CD8-positive, alpha-beta memory T cell (primary cell): Measurements from ENCODE around the gene COA6. TPM values are rescaled to one million over a fixed set of nuclear protein-coding genes. Genes with fewer than 3 reads are reported as not detected.

Experiments
- CTCF ChIA-PET: fragments of 350-600 bp; sonication (Branson Sonifier 250); formaldehyde crosslinking; loops from one replicate; lab custom pipeline; 2021; ENCODE audit warnings: antibody characterized with exemption; lab: Charles Lee
- POLR2A ChIA-PET: fragments of 350-600 bp; sonication (Branson Sonifier 250); formaldehyde crosslinking; loops from one replicate; lab custom pipeline; 2021; ENCODE audit warnings: antibody characterized with exemption; lab: Charles Lee
- DNase-seq, 5 donors: peaks; one replicate each; pipeline versions ENCODE4 v3.0.0 to v3.0.0-alpha.2; 2020 to 2022; ENCODE audit warnings: mixed read lengths in 1 of 5
- H3K27ac ChIP-seq: one replicate; pipeline ENCODE4 v1.7.0; 2013; ENCODE audit warnings: low read depth, mild to moderate bottlenecking, low read length, moderate library complexity
- H3K27me3 ChIP-seq: 2 replicates; pipeline ENCODE4 v1.7.0; 2013; ENCODE audit warnings: low read length, mild to moderate bottlenecking; ENCODE audit not compliant: insufficient read depth, poor library complexity, severe bottlenecking
- H3K36me3 ChIP-seq: 2 replicates; pipeline ENCODE4 v1.7.0; 2013; ENCODE audit warnings: mild to moderate bottlenecking, low read length, moderate library complexity; ENCODE audit not compliant: insufficient read depth
- H3K4me1 ChIP-seq: 2 replicates; pipeline ENCODE4 v1.7.0; 2013; ENCODE audit warnings: mild to moderate bottlenecking, low read length, moderate library complexity; ENCODE audit not compliant: insufficient read depth
- H3K4me3 ChIP-seq: 2 replicates; pipeline ENCODE4 v1.7.0; 2013; ENCODE audit warnings: mild to moderate bottlenecking, low read length
- H3K9me3 ChIP-seq: 2 replicates; pipeline ENCODE4 v1.7.0; 2013; ENCODE audit warnings: mild to moderate bottlenecking, low read length
- H3K27ac Mint-ChIP-seq, 8 donors: one replicate each; pipeline ENCODE4 v1.8.0; 2020 to 2021; ENCODE audit warnings: mixed read lengths in 8 of 8, mild to moderate bottlenecking in 6 of 8, inconsistent platforms in 3 of 8, moderate library complexity in 3 of 8
- H3K27me3 Mint-ChIP-seq, 2 donors: one replicate each; pipeline ENCODE4 v1.8.0; 2020 to 2021; ENCODE audit warnings: mixed read lengths in 2 of 2, mild to moderate bottlenecking in 1 of 2, moderate library complexity in 1 of 2
- H3K36me3 Mint-ChIP-seq, 3 donors: one replicate each; pipeline ENCODE4 v1.8.0; 2020 to 2021; ENCODE audit warnings: mixed read lengths in 3 of 3, inconsistent platforms in 1 of 3, mild to moderate bottlenecking in 1 of 3
- H3K4me1 Mint-ChIP-seq, 3 donors: one replicate each; pipeline ENCODE4 v1.8.0; 2020 to 2021; ENCODE audit warnings: mixed read lengths in 3 of 3, inconsistent platforms in 1 of 3, mild to moderate bottlenecking in 1 of 3
- H3K4me3 Mint-ChIP-seq, 7 donors: one replicate each; pipeline ENCODE4 v1.8.0; 2020 to 2021; ENCODE audit warnings: mixed read lengths in 7 of 7, mild to moderate bottlenecking in 6 of 7, moderate library complexity in 4 of 7, inconsistent platforms in 2 of 7
- H3K9me3 Mint-ChIP-seq, 5 donors: one replicate each; pipeline ENCODE4 v1.8.0; 2020 to 2022; ENCODE audit warnings: mixed read lengths in 5 of 5, mild to moderate bottlenecking in 3 of 5, moderate library complexity in 2 of 5, inconsistent platforms in 1 of 5
- polyA plus RNA-seq: library from polyadenylated mRNA; unstranded; fragments of 300-500 nt; fragmentation: Illumina TruSeq; gene quantifications from one replicate; pipeline ENCODE4 v1.2.3, GENCODE V29; 2021
- total RNA-seq, 2 experiments: library from RNA; stranded (reverse); gene quantifications; one replicate each; pipeline ENCODE4 v1.2.3, GENCODE V29; 2021

Gene COA6
- total and polyA plus RNA-seq, 3 experiments from 2014 or later, result 40.1 to 51.9 (median 49.1) TPM

DNA sequence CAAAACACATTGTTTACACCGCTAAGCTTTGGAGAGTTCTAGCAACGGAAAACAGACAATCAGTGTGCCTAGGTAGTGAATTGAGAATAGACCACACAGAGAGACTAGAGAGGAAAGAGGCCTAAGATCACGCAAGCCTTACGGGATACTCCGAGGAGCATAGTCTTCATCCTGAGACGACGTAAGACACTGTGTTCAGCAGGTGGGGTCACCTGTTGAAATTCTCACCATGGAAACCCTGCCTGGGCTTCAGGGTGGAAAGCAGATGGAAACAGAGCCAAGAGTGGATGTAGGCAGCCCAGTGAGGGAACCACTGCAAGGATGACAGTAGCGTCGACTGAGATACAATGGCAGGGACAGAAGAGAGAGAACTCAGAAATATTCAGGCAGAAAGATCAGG, 40.2 kb downstream of the COA6 start:
- POLR2A ChIA-PET, result no interaction called here
- no peaks in the 10 kb centered on the region for H3K27me3 Mint-ChIP-seq
- peaks cover under 1% of the 10 kb centered on the region for H3K4me1 ChIP-seq
- no peak for DNase-seq
- H3K9me3 ChIP-seq, result no peaks in the 10 kb centered on the region
- H3K9me3 Mint-ChIP-seq, result no peaks in the 10 kb centered on the region
- H3K4me1 Mint-ChIP-seq, result peaks cover 0 to 4% (median 4%) of the 10 kb centered on the region in 3 donors
- CTCF ChIA-PET, result no interaction called here
- H3K27ac Mint-ChIP-seq, result peak overlapping the region in 2 of 8 donors; percentile 7 to 14
- H3K4me3 ChIP-seq, result no peak overlapping the region
- H3K27me3 ChIP-seq, result no peaks in the 10 kb centered on the region
- H3K36me3 ChIP-seq, result no peaks in the 10 kb centered on the region
- H3K36me3 Mint-ChIP-seq, result peaks cover 3 to 75% (median 34%) of the 10 kb centered on the region in 3 donors
- H3K4me3 Mint-ChIP-seq, result no peak overlapping the region
- H3K27ac ChIP-seq, result no peak overlapping the region

DNA sequence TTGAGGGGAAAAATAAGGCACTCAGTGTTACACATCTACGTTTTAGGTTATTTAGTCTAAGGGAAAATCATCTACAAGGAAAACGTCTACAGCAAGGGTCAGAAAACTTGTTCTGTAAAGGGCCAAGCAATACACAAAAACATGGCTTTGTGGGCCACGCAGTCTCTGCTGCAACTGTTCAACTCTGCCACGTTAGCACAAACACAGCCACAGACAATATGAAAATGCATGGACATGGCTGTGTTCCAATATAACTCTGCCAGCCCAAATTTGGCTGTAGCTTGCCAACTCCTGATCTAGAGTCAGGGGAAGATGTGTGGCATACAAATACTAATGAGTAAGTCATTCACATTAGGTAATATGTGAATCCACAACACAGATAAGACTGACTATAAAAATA, 40.7 kb downstream of the COA6 start:
- no peaks in the 10 kb centered on the region for H3K4me1 ChIP-seq
- Mint-ChIP-seq H3K36me3 (peaks cover 0 to 75% (median 31%) of the 10 kb centered on the region in 3 donors), H3K9me3 (no peaks in the 10 kb centered on the region), H3K4me3 (no peak overlapping the region), H3K27me3 (no peaks in the 10 kb centered on the region), H3K4me1 (peaks cover 0 to 2% (median 0%) of the 10 kb centered on the region in 3 donors), H3K27ac (peak overlapping the region in 2 of 8 donors; percentile 7 to 14)
- no peaks in the 10 kb centered on the region for H3K27me3 ChIP-seq
- POLR2A ChIA-PET, result no interaction called here
- no peak overlapping the region for H3K27ac ChIP-seq
- no peak for DNase-seq
- no peaks in the 10 kb centered on the region for H3K9me3 ChIP-seq
- CTCF ChIA-PET, result no interaction called here
- H3K36me3 ChIP-seq, result no peaks in the 10 kb centered on the region
- no peak overlapping the region for H3K4me3 ChIP-seq

DNA sequence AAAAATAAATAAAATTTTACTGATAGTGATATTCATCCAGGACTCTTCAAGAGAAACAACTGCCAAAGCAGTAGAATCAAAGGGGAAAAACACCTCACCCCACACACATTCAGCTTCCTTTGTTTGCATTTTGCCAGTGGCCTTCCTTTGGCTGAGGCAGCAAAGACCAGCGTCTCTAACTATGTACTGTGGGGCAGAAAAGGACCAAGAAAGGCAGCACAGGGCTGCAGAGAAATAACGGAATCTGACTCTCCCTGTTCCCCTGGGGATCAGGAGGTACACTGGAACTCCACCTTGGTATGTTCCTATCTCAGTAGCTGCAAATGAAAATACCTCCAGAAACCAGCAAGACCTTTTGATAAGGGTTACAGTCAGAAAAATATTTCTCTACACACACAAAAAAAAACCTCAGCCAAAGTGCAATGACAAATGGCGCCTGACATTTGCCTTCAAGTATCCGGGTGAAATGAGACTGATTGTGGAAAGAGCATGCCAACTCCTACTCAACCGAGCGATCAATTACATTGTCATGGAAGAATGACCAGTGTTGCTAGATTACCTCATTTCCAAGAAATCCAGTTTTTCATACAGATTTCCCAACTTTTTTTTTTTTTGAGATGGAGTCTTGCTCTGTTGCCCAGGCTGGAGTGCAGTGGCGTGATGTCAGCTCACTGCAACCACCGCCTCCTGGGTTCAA, 54.8 kb downstream of the COA6 start:
- H3K36me3 Mint-ChIP-seq, result peaks cover 4 to 84% (median 27%) of the 10 kb centered on the region in 3 donors
- Histone ChIP-seq H3K27ac (no peak overlapping the region), H3K36me3 (peaks cover 10% of the 10 kb centered on the region), H3K4me1 (no peaks in the 10 kb centered on the region), H3K27me3 (no peaks in the 10 kb centered on the region), H3K9me3 (no peaks in the 10 kb centered on the region), H3K4me3 (no peak overlapping the region)
- H3K4me3 Mint-ChIP-seq, result no peak overlapping the region
- ChIA-PET POLR2A (no interaction called here), CTCF (no interaction called here)
- no peaks in the 10 kb centered on the region for H3K27me3 Mint-ChIP-seq
- H3K9me3 Mint-ChIP-seq, result no peaks in the 10 kb centered on the region
- no peaks in the 10 kb centered on the region for H3K4me1 Mint-ChIP-seq
- DNase-seq, result no peak
- H3K27ac Mint-ChIP-seq, result no peak overlapping the region

DNA sequence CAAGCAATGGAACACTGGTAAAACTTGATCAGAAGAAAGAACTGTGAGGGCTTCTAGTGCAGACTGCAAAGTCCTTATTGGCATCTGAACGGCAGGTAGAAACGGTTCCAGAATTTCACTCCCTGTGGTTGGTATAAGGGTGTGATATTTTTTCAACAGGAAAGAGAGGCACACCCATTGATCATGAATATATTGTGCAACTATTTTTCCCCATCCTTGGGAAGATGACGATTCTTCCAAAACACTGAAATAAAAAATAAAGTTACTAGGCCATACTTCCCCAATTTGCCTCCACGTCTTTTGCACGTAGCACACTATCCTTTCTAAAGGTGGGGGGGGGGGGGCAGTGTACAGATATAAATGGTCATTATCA, 56.2 kb downstream of the COA6 start:
- DNase-seq, result no peak
- Histone ChIP-seq H3K9me3 (no peaks in the 10 kb centered on the region), H3K4me3 (no peak overlapping the region), H3K27me3 (no peaks in the 10 kb centered on the region), H3K27ac (no peak overlapping the region), H3K4me1 (no peaks in the 10 kb centered on the region), H3K36me3 (peaks cover 10% of the 10 kb centered on the region)
- Mint-ChIP-seq H3K27me3 (no peaks in the 10 kb centered on the region), H3K4me3 (no peak overlapping the region), H3K27ac (peak overlapping the region in 1 of 8 donors; percentile 82), H3K4me1 (no peaks in the 10 kb centered on the region), H3K9me3 (no peaks in the 10 kb centered on the region), H3K36me3 (peaks cover 11 to 85% (median 26%) of the 10 kb centered on the region in 3 donors)
- POLR2A ChIA-PET, result no interaction called here
- CTCF ChIA-PET, result no interaction called here

DNA sequence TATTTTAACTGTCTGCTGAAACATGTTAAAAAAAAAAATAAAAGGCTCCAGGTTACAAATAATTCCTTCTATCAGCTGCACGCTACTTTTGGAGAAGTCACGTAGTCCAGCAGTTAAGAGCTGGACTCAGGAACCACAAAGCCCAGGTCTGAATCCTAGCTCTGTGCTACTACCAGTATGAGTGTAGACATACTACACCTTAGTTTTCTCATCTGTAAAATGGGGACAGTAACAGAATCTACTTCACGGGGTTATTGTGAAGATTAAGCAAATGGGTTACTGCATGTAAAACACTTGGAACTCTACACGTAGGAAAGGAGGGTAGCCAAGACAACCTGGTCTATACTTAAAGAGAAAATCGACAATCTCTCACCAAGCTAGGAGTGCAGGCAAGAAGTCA, 57.4 kb downstream of the COA6 start:
- Mint-ChIP-seq H3K9me3 (no peaks in the 10 kb centered on the region), H3K36me3 (peaks cover 19 to 84% (median 29%) of the 10 kb centered on the region in 3 donors), H3K4me1 (no peaks in the 10 kb centered on the region), H3K4me3 (no peak overlapping the region), H3K27ac (no peak overlapping the region), H3K27me3 (no peaks in the 10 kb centered on the region)
- Histone ChIP-seq H3K4me3 (no peak overlapping the region), H3K36me3 (peaks cover 10% of the 10 kb centered on the region), H3K4me1 (no peaks in the 10 kb centered on the region), H3K27ac (no peak overlapping the region), H3K27me3 (no peaks in the 10 kb centered on the region), H3K9me3 (no peaks in the 10 kb centered on the region)
- no peak for DNase-seq
- POLR2A ChIA-PET, result no interaction called here
- CTCF ChIA-PET, result no interaction called here

DNA sequence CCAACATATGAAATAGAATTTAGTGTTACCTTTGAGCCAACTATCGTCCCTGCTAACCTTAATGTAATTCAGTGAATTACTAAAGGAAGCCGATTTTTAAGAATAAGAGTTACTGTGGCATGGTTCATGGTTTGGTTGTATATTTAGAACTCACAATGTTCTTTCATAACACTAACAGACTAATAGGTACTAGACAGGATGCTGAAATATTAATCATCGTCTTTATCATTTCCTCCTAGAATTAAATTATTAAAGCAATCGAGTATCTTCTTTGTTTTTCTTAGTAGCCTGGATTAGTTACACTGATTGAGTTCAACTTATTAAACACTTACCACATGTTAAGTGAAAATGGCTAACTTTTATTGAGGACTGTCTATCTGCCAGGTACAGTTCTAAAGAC, 58.0 kb downstream of the COA6 start:
- no peaks in the 10 kb centered on the region for H3K9me3 ChIP-seq
- H3K27ac Mint-ChIP-seq, result no peak overlapping the region
- no peaks in the 10 kb centered on the region for H3K27me3 Mint-ChIP-seq
- peaks cover 19 to 82% (median 29%) of the 10 kb centered on the region in 3 donors for H3K36me3 Mint-ChIP-seq
- peaks cover 10% of the 10 kb centered on the region for H3K36me3 ChIP-seq
- no peak overlapping the region for H3K4me3 Mint-ChIP-seq
- ChIA-PET POLR2A (no interaction called here), CTCF (no interaction called here)
- H3K27ac ChIP-seq, result no peak overlapping the region
- no peaks in the 10 kb centered on the region for H3K9me3 Mint-ChIP-seq
- H3K4me1 Mint-ChIP-seq, result no peaks in the 10 kb centered on the region
- no peaks in the 10 kb centered on the region for H3K4me1 ChIP-seq
- no peak for DNase-seq
- no peaks in the 10 kb centered on the region for H3K27me3 ChIP-seq
- H3K4me3 ChIP-seq, result no peak overlapping the region

DNA sequence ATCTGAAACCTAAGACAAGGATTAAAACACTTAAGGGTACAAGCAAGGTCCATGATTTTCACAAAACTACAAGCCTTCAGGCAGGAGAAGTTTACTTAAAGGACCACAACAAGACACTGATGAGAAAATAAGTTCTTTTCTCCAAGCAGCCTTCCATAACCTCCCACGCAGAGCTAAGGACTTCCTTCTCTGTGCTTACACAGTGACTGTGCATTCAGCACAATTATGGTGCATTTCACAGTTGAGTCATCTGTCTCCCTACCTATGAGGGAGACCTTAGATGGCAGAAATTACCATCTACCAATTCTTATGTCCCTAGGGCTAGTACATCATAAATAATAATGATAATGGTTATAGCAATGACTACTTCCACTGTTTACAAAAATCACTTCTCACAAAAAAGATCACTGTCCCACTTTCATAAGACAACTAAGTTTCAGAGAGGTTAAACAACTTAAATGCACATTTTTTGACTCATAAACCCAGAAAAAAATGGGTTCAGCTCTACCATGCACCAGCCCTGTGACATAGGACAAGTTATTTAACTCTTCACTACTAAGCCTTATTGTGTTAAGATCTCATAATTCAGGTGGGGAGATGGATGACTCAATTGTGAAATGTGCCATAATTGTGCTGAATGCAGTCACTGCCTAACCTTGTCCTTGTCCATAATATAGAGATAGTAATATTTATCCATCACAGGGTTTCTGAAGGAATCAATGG, 60.5 kb downstream of the COA6 start:
- no peak for DNase-seq
- H3K4me1 Mint-ChIP-seq, result peaks cover 2 to 5% (median 4%) of the 10 kb centered on the region in 3 donors
- no peak overlapping the region for H3K4me3 ChIP-seq
- H3K27ac ChIP-seq, result no peak overlapping the region
- H3K36me3 Mint-ChIP-seq, result peaks cover 19 to 82% (median 33%) of the 10 kb centered on the region in 3 donors
- no peak overlapping the region for H3K4me3 Mint-ChIP-seq
- H3K36me3 ChIP-seq, result peaks cover 10% of the 10 kb centered on the region
- H3K9me3 Mint-ChIP-seq, result no peaks in the 10 kb centered on the region
- POLR2A ChIA-PET, result no interaction called here
- CTCF ChIA-PET, result no interaction called here
- no peaks in the 10 kb centered on the region for H3K9me3 ChIP-seq
- no peaks in the 10 kb centered on the region for H3K27me3 Mint-ChIP-seq
- H3K27ac Mint-ChIP-seq, result peak overlapping the region in 1 of 8 donors; percentile 43
- H3K27me3 ChIP-seq, result no peaks in the 10 kb centered on the region
- H3K4me1 ChIP-seq, result no peaks in the 10 kb centered on the region
